Urothelium cell line (cell line): ENCODE results near the gene LMNTD2.
"Not testable (repeated sequence)": the region's sequence is repeated elsewhere in the genome, so short reads cannot be mapped to it uniquely, and the experiment has no call there.

ENCODE experiments used
- DNase-seq: peaks from one replicate; pipeline ENCODE4 v3.0.0; 2011; ENCODE audit warnings: low spot score, mixed read lengths
- FAIRE-seq: peaks from 2 replicates; lab custom pipeline; 2011; peaks lifted over from hg19 to GRCh38; lab: Jason Lieb, UNC

The LMNTD2 gene

DNA sequence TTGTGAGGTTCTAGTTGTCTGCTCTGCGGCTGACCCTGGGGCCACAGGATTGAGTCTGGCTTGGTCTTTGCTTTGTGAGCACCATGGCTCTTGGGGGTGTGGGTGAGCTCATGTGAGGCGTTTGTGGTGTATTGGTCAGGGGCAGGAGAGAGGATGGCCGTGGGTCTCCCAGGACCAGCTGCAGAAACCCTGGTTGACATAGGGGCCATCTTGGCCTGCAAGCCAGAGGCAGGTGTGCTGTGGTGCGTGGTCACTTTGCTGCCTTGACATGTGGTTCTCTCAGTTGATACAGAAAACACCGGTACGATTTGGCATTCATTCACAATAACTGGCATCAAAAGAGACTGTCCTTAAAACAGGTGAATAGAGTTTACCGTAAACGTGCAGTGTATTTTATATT, 27.0 kb upstream of the LMNTD2 start:
- FAIRE-seq (no peak), DNase-seq (no peak)

DNA sequence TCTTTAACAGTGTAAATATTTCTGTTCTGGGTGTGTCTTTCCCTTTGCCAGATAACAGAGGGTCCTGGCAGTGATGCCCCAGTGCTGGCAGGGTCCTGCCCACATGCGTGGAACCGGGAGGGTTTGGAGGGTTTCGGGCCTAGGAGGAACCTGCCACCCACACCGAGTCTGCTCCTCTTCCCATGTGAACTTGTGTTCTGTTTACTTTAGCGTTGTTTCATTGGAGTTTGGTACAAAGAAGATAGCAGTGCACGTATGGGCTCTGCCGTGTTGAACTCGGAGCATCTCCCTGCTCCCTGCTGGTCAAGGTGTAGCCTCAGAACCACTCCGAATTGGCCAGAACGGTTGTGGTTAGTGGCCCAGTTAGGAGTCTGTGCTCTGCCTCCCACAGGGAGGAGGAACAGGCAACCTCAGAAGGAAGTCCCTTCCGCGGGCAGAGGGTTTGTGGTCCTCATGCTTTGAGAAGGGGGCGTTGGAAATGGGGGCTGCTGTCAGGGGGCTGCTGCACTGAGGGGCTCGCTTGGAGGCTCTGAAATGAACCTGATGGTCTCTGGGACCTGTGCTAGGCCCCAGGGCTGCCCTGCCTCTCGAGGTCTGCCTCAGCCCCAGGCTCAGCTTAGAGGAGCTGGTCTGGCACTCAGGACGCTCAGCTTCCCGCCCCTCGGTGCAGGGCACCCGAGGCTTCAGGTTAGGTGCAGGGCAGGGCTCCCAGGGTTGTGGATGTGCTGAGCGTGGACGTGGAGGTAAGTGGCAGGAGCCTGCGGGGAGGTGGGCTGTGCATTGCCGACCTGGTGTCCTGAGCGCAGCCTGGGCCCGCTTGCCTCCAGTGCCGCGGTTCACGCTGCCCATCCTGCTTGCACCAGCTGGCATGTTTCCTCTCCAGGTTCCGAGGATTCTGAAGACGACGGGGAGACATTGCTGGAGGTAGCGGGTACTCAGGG, 26.1 kb upstream of the LMNTD2 start:
- DNase-seq (no peak), FAIRE-seq (no peak)

DNA sequence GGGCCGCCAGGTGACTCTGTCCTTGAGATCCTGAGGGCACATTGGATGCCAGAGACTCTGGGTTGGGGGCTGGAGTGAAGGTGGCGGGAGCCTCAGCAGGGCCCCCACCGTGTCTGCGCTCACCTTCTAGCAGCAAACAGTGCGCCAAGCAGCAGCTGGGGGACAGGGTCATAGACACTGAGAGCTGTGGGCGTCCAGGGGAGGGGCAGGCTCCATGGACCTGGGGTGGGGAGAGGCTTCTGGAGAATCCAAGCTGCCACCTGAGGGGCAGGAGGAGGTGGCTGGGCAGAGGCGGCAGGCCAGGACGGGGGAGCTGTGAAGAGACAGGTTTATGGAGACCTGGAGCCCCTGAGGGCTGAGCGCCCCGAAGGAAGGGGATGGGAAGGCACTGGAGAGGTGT, 23.7 kb upstream of the LMNTD2 start:
- no peak for FAIRE-seq
- DNase-seq, result no peak

DNA sequence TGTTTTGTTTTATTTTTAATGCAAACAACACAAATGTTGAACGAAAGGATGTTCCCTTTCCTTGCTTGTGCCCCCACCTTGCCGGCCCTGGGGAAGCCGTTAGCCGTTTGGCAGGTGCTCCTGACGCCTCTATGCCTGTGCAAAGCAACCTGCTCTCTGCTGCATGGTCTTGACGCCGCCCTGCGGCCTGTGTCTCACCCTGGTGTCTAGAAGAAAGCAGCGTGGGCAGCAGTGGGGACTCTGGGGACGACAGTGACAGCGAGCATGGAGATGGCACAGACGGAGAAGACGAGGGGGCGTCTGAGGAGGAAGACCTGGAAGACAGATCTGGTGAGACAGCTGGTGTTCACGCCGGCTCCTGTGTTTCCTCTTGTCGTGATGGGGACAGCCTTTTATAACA, 21.2 kb upstream of the LMNTD2 start:
- FAIRE-seq (no peak), DNase-seq (no peak)

DNA sequence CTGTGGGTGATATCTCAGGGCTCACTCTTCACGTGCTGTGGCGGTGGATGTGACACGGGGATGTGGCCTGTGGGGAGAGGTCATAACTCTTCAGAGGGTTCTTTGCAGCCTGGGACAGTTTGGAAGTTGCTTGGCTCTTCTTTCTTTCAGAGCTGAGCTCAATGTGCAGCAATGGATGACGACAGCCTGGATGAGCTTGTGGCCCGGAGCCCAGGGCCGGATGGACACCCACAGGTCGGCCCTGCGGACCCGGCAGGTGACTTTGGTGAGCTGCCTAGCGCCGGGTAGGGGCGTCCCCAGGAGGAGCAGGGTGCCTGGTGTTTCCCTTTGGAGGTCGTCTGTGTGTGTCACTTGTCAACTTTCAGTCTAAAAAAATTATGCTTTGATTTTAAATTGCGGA, 20.8 kb upstream of the LMNTD2 start:
- no peak for DNase-seq
- FAIRE-seq, result no peak

DNA sequence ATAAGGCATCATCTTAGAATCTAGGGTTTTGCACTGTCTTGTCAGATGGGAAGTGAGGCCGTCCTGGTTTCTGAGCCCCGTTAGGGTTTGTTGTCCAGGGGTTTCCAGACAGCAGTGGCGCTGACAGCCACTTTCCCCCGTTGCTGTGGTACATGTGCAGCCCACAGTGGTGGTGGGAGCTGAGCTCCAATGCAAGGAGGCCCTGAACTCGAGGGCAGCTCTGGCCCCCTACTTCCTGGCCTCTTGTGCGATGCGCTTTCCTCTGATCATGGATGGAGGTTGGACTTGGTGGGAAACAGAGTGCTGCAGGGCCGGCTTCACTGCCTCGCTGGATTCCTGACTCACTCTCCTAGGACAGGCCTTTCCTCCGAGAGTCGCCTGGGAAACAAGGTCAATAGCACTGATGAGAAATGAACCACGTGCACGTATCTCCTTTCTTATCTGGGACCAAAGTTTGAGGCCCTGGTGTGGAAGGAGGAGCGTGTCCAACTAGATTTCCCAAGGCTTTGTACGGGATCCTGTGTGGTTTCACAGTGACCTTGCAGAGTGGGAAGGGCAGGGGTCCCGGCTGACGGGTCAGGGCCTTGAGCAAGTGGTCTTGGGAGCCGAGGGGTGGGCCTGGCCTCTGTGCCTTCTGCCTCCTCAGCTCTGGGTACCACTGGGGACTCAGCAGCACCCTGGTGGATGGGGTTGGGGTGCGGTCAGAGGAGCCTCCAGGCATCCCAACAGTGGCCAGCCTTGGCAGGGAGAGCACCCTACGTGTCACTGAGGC, 19.5 kb upstream of the LMNTD2 start:
- FAIRE-seq (no peak), DNase-seq (no peak)

DNA sequence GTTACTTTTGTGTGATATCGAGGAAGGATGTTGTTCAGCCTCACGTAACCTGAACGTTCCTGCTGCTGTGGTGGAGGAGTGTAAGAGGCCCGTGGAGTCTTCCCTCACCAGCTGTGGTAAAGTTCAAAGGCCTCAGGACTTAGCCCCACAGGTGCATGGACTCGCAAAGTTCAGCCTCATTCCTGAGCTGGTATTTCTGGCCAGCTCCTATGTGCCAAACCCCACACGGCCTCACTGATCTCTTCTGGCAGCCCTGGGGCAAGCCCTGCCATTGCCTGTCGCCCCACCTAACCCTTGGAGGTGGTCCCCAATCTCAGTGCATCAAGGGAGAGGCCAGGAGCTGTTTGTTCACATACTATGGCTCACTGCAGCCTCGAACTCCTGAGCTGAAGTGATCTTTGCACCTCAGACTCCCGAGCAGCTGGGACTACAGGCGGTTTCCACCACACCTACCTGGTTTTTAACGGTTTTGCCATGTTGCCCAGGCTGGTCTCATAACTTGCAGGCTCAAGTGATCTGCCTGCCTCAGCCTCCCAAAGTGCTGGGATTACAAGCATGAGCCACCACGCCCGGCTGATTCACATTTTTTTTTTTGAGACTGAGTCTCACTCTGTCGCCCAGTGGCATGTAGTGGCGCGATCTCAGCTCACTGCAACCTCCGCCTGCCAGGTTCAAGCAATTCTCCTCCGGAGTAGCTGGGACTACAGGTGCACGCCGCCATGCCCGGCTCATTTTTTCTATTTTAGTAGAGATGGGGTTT, 17.9 kb upstream of the LMNTD2 start:
- no peak for DNase-seq

DNA sequence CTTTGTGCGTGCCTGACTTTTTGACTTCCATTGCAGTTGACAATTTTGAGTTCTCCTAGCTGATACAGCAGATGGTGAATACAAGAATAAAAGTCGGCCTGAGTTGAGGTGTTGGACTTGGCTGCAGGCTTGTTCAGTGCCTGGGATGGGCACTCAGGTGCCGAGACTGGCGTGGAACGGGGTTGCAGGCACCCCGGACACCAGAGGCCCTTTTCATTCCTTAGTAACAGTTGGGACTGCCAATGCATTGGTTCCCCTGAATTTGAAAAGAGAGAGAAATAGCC, 17.0 kb upstream of the LMNTD2 start:
- DNase-seq (no peak), FAIRE-seq (no peak)

More for the DNA sequence above, 17.9 kb upstream of the LMNTD2 start:
- FAIRE-seq, result no peak

DNA sequence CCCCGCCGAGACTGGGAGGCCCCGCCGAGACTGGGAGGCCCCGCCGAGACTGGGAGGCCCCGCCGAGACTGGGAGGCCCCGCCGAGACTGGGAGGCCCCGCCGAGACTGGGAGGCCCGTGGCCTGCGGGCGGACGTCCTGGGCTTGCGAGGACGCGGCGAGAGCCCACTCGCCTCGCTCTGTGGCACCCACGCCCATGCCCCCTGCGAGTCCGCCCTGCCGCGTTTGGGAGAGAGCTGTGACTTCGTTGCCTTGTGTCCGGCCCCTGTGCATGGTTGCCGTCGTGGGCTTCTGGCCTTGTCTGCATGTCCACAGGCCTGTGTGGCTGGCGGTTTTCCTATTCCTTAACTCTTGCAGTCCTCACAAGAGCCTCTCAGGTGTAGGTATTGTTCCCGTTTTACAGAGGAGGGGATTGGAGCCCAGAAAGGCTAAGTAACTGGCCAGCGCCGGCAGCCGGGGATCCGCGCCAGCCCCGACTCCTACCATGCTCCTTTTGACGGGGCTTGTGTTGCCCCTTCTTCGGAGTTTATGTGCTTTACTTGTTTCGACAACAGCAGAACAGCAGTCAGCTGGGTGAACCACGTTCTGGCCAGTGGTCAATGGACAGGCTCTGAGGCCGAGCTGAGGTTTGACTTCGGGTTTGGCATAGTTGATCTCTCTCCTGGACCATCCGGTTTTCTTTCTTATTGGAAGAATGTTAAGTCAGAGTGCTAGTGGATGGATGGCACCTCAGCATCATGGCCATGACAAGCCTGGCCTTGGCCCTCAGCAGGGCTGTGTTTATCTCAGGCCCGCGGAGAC, 16.5 kb upstream of the LMNTD2 start:
- no peak for DNase-seq

DNA sequence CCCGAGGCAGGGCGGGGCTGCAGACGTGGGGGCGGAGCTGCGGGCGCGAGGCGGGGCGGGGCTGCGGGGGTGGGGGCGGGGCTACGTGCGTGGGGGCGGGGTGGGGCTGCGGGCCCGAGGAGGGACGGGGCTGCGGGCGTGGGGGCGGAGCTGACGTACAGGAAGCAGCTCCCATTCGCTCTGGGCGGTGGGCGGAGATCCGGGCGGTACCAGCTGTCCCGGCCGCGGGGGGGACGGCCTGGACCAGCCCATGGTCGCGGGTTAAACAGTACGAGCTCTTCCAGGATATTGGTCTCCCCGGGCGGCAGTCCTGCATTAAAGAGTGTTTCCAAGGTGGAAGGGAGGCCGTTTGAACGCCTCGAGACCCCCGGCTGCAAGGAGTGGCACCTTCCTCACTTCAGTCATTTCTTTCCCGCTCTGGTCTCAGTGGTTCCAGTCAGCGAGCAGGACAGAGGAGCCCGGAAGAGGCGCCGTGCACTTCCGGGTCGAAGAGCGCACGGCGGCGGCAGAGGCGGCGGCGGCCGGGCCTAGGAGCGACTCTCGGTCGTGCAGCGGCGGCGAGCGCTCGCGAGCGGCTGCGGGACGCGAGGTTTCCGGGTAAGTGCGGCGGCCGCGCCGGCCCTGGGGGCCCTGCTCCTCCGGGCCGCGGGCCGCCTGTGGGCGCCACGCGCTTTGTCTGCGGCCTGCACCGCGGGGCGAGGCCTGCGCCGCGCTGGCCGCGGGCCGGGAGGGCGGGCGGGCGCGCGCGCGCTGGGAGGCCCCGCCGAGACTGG, 15.6 kb upstream of the LMNTD2 start, which contains the start of gene PHRF1:
PHRF1 (plus strand) TSS at position 475 of the 773 bp plus-strand sequence. CDS start 5,043 bp downstream, outside the sequence.
- peak; percentile 96 for DNase-seq
- no peak for FAIRE-seq

More for the DNA sequence above, 16.5 kb upstream of the LMNTD2 start:
- no peak for FAIRE-seq

DNA sequence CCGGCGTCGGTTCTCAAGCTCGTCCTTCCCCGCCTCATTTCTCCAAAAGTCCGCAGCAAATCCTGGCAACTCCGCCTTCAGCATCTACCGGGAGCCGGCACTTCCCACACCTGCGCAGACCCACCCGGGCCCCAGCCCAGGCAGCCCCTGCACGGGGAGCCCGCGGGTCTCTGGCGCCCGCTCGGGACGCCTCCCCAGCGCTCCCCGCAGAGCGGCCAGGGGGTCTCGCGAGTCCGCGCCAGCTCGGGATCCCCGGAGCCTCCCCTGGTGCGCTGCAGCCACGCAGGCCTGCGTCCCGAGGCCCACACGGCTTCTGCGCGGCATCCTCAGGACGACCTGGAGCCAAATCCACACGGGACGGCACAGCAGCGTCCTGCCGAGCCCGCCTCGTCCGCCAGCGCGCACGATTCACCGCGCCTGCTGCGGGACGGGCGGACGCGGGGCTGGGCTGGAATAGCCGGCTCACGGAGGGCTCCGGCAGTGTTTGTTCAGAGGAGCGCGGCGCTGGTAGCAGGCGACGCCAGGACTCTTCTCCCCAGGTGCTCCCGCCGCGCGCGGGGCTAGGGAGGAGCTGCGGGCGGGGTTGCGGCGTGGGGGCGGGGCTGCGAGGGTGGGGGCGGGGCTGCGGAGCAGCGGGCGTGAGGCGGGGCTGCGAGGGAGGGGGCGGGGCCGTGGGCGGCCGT, 14.9 kb upstream of the LMNTD2 start:
- DNase-seq, result no peak
- peak; percentile 9 for FAIRE-seq

DNA sequence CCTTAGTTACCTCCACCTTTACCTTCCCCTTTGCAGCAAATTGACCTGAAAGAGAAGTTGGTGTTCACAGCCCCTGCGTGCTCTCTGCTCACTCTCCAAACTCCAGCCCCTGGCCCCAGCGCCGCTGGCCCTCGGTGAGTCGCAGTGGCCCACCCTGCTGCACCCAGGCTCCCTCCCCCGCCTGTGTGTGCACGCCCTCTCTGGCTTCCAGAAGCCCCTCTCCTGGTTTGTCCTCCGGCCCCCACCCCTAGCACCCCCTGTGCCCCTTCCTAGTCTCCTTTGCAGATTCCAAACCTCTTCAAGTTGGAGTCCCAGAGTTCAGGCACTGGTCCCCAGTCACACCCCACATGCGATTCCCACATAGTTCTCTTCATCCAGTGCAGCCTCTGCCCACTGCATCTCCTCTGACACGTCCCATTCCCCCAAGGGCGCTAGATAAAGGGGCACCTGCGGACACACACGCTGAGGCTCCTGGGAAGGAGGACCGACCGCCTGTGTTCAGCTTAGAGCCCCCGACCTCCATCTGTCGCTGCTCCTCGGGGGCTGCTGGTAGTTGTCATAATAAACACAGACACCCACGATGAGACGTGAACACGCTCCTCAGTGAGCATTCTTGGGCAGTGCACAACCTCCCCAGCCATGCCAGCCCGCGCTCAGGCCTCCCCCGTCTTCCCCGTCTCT, 14.2 kb upstream of the LMNTD2 start:
- FAIRE-seq (no peak), DNase-seq (no peak)

DNA sequence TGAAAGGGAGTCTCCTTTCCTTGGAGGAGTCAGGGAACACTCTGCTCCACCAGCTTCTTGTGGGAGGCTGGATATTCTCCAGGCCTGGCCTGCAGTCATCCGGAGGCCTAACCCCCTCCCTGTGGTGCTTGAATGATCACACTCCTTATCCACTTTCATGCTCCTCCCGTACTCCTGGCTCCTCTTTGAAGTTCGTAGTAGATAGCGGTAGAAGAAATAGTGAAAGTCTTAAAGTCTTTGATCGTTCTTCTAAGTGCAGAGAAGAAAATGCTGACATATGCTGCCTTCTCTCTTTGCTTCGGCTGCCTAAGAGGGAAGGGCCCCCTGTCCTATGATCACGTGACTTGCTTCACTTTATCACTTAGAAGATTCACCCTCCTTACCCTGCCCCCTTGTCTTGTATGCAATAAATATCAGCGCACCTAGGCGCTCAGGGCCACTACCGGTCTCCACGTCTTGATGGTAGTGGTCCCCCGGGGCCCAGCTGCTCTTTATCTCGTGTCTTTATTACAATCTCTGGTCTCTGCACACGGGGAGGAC, 13.6 kb upstream of the LMNTD2 start:
- not testable (repeated sequence) for DNase-seq, FAIRE-seq

DNA sequence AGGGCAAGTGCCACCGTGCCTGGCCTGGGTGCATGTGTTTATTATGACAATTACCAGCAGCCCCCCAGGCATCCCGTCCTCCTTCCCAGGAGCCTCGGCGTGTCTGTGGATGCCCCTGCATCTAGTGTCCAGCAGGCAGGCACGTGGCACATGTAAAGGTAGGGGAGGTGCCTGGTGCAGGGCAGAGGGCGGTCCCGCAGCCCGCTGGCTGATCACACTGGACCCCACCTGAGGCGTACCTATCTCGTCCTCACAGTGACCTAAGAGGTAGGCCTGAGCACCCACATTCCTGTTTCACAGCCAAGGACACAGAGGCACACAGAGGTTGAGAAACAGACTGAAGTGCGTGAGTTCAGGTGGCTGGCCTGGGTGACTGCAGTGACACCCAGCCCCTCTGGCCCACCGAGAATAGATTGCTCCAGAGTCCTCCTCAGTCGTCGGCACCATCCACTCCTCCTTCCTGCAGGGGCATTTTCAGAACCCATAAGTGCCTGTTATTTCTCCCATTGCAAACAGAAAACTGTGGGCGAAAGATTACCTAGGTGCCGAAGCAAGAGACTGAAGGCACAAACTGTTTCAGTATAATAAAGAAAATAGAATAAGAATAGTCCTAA, 12.7 kb upstream of the LMNTD2 start:
- DNase-seq, result no peak
- FAIRE-seq, result no peak

DNA sequence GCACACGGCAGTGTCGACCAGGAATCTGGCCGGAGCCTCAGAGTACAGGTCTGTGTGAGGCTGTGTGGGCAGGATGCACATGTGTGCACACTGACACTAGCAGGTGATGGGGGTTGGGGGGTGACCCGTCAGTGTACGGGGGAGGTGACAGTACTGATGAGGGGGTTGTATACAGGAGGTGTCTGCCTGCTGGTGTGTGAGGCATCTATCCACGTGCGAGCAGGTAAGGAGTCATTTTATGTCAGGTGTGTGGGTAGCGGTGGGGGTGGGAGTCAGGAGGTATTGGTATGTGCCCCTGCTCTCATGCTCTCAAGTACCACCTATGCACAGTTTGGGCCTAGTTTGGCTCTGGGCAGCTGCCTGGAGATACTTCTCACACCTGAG, 11.3 kb upstream of the LMNTD2 start:
- DNase-seq, result no peak
- FAIRE-seq, result no peak

DNA sequence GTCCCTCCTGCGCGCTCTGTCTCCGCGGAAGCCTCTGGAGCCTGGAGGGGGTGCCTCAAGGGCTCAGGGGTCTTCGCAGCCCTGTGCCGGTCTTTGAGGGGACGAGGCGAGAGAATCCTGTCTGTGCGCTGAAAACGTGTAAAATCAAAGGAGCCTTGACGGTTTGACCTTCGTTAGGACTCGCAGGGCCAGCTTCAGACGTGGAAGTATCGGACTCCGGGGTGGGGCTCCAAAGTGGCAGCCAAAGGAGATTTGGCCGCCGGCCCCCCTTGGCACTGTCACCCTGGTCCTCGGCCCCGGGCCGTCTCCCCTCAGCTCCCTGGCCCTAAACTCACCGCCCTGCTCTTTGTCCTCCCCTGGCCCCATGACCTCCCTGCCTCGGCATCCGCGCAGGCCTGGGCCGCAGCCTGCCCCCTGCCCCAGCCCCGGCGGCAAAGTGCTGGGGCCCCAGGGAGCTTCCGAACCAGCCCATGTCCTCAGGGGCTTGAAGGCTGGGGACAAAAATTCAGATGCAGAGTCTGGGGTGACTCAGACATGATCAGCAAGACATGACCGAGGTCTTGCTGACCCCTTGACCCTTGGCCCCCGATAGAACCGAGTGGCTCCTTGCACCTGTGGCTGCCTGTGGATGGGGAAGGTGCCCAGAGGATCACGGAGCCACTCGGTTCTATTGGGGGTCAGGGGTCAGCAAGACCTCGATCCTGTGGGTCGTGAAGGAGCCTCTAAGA, 8.8 kb upstream of the LMNTD2 start:
- FAIRE-seq (no peak), DNase-seq (no peak)
